Endometrium (tissue), 2 donors: Measurements from ENCODE around the gene MAP6.

Experiments used
- FAIRE-seq: peaks from 2 replicates; lab custom pipeline; 2012; peaks lifted over from hg19 to GRCh38; lab: Jason Lieb, UNC
- donor health status: control.
- donor health status: control.

MAP6 gene

GRCh38 chr11:75548595-75549272 lies 120.1 kb downstream of the MAP6 start:
- no peak for FAIRE-seq

- no peak for FAIRE-seq
These were observed 121.2 kb downstream of the MAP6 start for GRCh38 chr11:75547617-75548058.

GRCh38 chr11:75547177-75547576 lies 121.7 kb downstream of the MAP6 start:
- no peak for FAIRE-seq

- no peak for FAIRE-seq
These were observed 125.0 kb downstream of the MAP6 start for GRCh38 chr11:75543806-75544205.

- no peak for FAIRE-seq
These were observed 126.8 kb downstream of the MAP6 start for GRCh38 chr11:75542088-75542438.

- no peak for FAIRE-seq
These were observed 127.4 kb downstream of the MAP6 start for GRCh38 chr11:75541193-75542087.

- no peak for FAIRE-seq
These were observed 129.1 kb downstream of the MAP6 start for GRCh38 chr11:75539459-75540334.

- FAIRE-seq = no peak
These were observed 130.5 kb downstream of the MAP6 start for GRCh38 chr11:75538150-75538942.

GRCh38 chr11:75537740-75538139 lies 131.1 kb downstream of the MAP6 start:
- FAIRE-seq = no peak
